HepG2 (cell line): ENCODE measurements around the gene MX2. TPM values are rescaled to one million over a fixed set of nuclear protein-coding genes. Genes with fewer than 3 reads are reported as not detected.

Source experiments
- CBX1 ChIP-seq: IDR thresholded peaks from one replicate; pipeline ENCODE4 v1.6.1; 2016; ENCODE audit warnings: antibody characterized with exemption, low read depth
- EED ChIP-seq: sonication (generic); formaldehyde crosslinking; IDR thresholded peaks from 2 replicates; pipeline ENCODE4 v1.5.0; 2020; ENCODE audit warnings: mild to moderate bottlenecking, missing genetic modification reagents
- GABPA ChIP-seq, 2 experiments: IDR thresholded peaks; 2 replicates each; pipeline ENCODE4 v1.6.1; 2011 to 2016; ENCODE audit warnings: low read depth in 2 of 2, low read length in 1 of 2, missing biosample characterization in 1 of 2, missing genetic modification characterization in 1 of 2
- HMG20A ChIP-seq: IDR thresholded peaks from 2 replicates; pipeline ENCODE4 v1.6.1; 2016; ENCODE audit warnings: borderline replicate concordance
- HNF4A ChIP-seq: sonication (generic); formaldehyde crosslinking; IDR thresholded peaks from 2 replicates; pipeline ENCODE4 v1.4.0; 2020; ENCODE audit warnings: missing genetic modification reagents
- NBN ChIP-seq: fragments of 450-650 bp; conservative IDR thresholded peaks from 2 replicates; pipeline ENCODE4 v1.6.1; 2017
- ONECUT2 ChIP-seq: sonication (generic); formaldehyde crosslinking; IDR thresholded peaks from 2 replicates; pipeline ENCODE4 v1.4.0; 2020; ENCODE audit warnings: missing genetic modification reagents
- PHF5A ChIP-seq: IDR thresholded peaks from one replicate; pipeline ENCODE4 v1.6.1; 2018; ENCODE audit warnings: low read depth, missing genetic modification reagents; ENCODE audit not compliant: unreplicated experiment
- SOX13 ChIP-seq, 3 experiments: fragments of 450-650 bp in 1 of 3; sonication (generic) in 1 of 3; formaldehyde crosslinking in 1 of 3; IDR thresholded peaks in 2 of 3; conservative IDR thresholded peaks in 1 of 3; 2 replicates each; pipeline versions ENCODE4 v1.5.0 to v1.6.1; 2016 to 2020; ENCODE audit warnings: antibody characterized with exemption in 1 of 3, mild to moderate bottlenecking in 1 of 3, missing compliant biosample characterization in 1 of 3, missing genetic modification reagents in 1 of 3, moderate library complexity in 1 of 3
- SRSF1 ChIP-seq: fragments of 200-400 bp; formaldehyde crosslinking; optimal IDR thresholded peaks from 2 replicates; pipeline ENCODE3; 2017; ENCODE audit warnings: mild to moderate bottlenecking, low read depth, low read length, moderate library complexity
- ZNF136 ChIP-seq: sonication (generic); formaldehyde crosslinking; IDR thresholded peaks from 2 replicates; pipeline ENCODE4 v1.8.1; 2022; ENCODE audit warnings: low read depth, mild to moderate bottlenecking, moderate library complexity, missing genetic modification reagents
- ZNF577 ChIP-seq: sonication (generic); formaldehyde crosslinking; IDR thresholded peaks from 2 replicates; pipeline ENCODE4 v1.4.0; 2020; ENCODE audit warnings: mild to moderate bottlenecking, low read depth, missing genetic modification reagents, borderline replicate concordance
- ZNF629 ChIP-seq: sonication (generic); formaldehyde crosslinking; conservative IDR thresholded peaks from 2 replicates; pipeline ENCODE4 v1.5.0; 2020; ENCODE audit warnings: missing genetic modification reagents
- polyA plus RNA-seq, 8 experiments: library from polyadenylated mRNA; depleted of rRNA in 3 of 8; stranded (reverse) in 7 of 8; unstranded in 1 of 8; fragments of >200 nt; fragmentation: Illumina TruSeq in 4 of 8; extraction: Trizol in 4 of 8; gene quantifications; 2 replicates each; pipeline versions ENCODE4 v1.2.1 to v1.2.3, GENCODE V29; 2011 to 2016; ENCODE audit warnings: low read depth in 4 of 8, missing spikeins in 1 of 8, mixed read lengths in 1 of 8; ENCODE audit not compliant: insufficient read depth in 1 of 8
- total RNA-seq, 5 experiments: library from RNA; depleted of rRNA; stranded (reverse); fragments of >200 nt; fragmentation: Illumina TruSeq; extraction: Trizol; gene quantifications; 2 replicates each; pipeline ENCODE4 v1.2.3, GENCODE V29; 2016; ENCODE audit warnings: low read depth in 1 of 5
- TF ChIP-seq, protein P1 (sequence below): sonication (generic); formaldehyde crosslinking; conservative IDR thresholded peaks from 2 replicates; pipeline ENCODE4 v1.4.0; 2020; ENCODE audit warnings: mild to moderate bottlenecking, missing genetic modification reagents, moderate library complexity
- TF ChIP-seq, protein P2 (sequence below): sonication (generic); formaldehyde crosslinking; IDR thresholded peaks from 2 replicates; pipeline ENCODE4 v1.4.0; 2020; ENCODE audit warnings: missing genetic modification reagents
- TF ChIP-seq, protein P3 (sequence below): sonication (generic); formaldehyde crosslinking; IDR thresholded peaks from 2 replicates; pipeline ENCODE4 v1.5.1; 2020; ENCODE audit warnings: mild to moderate bottlenecking, missing genetic modification reagents, moderate library complexity
- TF ChIP-seq, protein P4 (sequence below): IDR thresholded peaks from 2 replicates; pipeline ENCODE4 v1.6.1; 2016; ENCODE audit warnings: missing genetic modification reagents, missing compliant biosample characterization

The MX2 gene
- total and polyA plus RNA-seq, 2 of the 13 experiments (the other 11 are each of a cell fraction or from before 2014, with no cell fraction given), result 24.0 to 35.7 TPM

DNA sequence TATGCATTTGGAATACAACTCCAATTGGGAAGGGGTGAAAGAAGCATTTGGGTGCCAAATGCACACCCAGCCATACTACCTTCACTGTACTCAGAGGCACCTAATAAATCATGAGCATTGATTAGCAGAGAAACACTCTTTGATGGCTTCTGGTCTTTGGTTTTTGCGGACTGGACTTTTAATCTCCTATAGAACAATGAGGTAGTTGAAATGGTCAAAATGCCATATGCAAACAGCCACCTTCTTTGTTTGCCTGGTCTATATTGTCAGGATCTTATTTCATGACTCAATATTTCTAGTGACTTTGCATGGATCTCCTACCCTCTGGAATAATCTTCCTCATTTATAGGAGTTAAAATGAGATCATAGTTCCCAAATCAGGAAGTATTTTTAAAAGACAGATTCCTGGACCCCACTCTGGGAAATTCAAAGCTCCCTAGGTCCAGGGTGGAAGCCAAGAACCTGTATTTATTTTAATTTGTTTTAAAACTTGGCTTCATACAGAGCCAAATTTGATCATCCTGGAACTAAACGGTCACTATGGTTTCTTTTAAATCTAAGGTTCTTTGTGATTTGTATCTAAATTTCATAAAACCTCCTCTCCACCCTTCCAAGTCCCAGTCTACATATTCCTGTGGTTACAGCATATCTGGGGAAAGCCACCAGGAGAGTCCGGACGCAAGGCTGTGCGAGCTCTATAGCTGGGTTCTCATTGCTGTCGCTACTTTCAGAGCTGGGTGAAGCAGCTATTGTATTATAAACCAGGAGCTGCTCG is 36.5 kb upstream of the MX2 start (continued):
- TF ChIP-seq, protein P1, sequence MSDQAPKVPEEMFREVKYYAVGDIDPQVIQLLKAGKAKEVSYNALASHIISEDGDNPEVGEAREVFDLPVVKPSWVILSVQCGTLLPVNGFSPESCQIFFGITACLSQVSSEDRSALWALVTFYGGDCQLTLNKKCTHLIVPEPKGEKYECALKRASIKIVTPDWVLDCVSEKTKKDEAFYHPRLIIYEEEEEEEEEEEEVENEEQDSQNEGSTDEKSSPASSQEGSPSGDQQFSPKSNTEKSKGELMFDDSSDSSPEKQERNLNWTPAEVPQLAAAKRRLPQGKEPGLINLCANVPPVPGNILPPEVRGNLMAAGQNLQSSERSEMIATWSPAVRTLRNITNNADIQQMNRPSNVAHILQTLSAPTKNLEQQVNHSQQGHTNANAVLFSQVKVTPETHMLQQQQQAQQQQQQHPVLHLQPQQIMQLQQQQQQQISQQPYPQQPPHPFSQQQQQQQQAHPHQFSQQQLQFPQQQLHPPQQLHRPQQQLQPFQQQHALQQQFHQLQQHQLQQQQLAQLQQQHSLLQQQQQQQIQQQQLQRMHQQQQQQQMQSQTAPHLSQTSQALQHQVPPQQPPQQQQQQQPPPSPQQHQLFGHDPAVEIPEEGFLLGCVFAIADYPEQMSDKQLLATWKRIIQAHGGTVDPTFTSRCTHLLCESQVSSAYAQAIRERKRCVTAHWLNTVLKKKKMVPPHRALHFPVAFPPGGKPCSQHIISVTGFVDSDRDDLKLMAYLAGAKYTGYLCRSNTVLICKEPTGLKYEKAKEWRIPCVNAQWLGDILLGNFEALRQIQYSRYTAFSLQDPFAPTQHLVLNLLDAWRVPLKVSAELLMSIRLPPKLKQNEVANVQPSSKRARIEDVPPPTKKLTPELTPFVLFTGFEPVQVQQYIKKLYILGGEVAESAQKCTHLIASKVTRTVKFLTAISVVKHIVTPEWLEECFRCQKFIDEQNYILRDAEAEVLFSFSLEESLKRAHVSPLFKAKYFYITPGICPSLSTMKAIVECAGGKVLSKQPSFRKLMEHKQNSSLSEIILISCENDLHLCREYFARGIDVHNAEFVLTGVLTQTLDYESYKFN (CRISPR knock-in tag), result 0 out of 2 replicates have a peak, but pooled peaks have one; percentile 37
- TF ChIP-seq ZNF577 (CRISPR knock-in tag), result no peak
- TF ChIP-seq SRSF1, result no peak
- no peak for TF ChIP-seq PHF5A
- TF ChIP-seq NBN, result no peak
- TF ChIP-seq, protein P2, sequence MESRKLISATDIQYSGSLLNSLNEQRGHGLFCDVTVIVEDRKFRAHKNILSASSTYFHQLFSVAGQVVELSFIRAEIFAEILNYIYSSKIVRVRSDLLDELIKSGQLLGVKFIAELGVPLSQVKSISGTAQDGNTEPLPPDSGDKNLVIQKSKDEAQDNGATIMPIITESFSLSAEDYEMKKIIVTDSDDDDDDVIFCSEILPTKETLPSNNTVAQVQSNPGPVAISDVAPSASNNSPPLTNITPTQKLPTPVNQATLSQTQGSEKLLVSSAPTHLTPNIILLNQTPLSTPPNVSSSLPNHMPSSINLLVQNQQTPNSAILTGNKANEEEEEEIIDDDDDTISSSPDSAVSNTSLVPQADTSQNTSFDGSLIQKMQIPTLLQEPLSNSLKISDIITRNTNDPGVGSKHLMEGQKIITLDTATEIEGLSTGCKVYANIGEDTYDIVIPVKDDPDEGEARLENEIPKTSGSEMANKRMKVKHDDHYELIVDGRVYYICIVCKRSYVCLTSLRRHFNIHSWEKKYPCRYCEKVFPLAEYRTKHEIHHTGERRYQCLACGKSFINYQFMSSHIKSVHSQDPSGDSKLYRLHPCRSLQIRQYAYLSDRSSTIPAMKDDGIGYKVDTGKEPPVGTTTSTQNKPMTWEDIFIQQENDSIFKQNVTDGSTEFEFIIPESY, result peak; percentile 70; the same call in 1 of the 2 replicates
- TF ChIP-seq SOX13 (IDR thresholded peaks at IDR 0.05), result peak; percentile 58; the same call in 1 of the 2 replicates
- TF ChIP-seq SOX13 (CRISPR knock-in tag; conservative IDR thresholded peaks at IDR 0.05 in 1 of 2, IDR thresholded peaks at IDR 0.05 in 1 of 2), result peak in 1 of 2 experiments; percentile 93; a peak in 2 of 4 replicates
- peak; percentile 19; the same call in 1 of the 2 replicates for TF ChIP-seq ONECUT2
- TF ChIP-seq, protein P3, sequence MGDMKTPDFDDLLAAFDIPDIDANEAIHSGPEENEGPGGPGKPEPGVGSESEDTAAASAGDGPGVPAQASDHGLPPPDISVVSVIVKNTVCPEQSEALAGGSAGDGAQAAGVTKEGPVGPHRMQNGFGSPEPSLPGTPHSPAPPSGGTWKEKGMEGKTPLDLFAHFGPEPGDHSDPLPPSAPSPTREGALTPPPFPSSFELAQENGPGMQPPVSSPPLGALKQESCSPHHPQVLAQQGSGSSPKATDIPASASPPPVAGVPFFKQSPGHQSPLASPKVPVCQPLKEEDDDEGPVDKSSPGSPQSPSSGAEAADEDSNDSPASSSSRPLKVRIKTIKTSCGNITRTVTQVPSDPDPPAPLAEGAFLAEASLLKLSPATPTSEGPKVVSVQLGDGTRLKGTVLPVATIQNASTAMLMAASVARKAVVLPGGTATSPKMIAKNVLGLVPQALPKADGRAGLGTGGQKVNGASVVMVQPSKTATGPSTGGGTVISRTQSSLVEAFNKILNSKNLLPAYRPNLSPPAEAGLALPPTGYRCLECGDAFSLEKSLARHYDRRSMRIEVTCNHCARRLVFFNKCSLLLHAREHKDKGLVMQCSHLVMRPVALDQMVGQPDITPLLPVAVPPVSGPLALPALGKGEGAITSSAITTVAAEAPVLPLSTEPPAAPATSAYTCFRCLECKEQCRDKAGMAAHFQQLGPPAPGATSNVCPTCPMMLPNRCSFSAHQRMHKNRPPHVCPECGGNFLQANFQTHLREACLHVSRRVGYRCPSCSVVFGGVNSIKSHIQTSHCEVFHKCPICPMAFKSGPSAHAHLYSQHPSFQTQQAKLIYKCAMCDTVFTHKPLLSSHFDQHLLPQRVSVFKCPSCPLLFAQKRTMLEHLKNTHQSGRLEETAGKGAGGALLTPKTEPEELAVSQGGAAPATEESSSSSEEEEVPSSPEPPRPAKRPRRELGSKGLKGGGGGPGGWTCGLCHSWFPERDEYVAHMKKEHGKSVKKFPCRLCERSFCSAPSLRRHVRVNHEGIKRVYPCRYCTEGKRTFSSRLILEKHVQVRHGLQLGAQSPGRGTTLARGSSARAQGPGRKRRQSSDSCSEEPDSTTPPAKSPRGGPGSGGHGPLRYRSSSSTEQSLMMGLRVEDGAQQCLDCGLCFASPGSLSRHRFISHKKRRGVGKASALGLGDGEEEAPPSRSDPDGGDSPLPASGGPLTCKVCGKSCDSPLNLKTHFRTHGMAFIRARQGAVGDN (CRISPR knock-in tag), result no peak
- TF ChIP-seq HMG20A, result 0 out of 2 replicates have a peak, but pooled peaks have one; percentile 18
- TF ChIP-seq HNF4A (CRISPR knock-in tag), result peak; percentile 61
- no peak for TF ChIP-seq ZNF629 (CRISPR knock-in tag)
- TF ChIP-seq ZNF136 (CRISPR knock-in tag), result no peak
- no peak for TF ChIP-seq GABPA (IDR thresholded peaks at IDR 0.05; ENCODE audit: low read depth, low read length)
- TF ChIP-seq GABPA (CRISPR knock-in tag; IDR thresholded peaks at IDR 0.05; ENCODE audit: low read depth), result no peak
- TF ChIP-seq EED (CRISPR knock-in tag), result no peak
- no peak for TF ChIP-seq CBX1
- TF ChIP-seq, protein P4, sequence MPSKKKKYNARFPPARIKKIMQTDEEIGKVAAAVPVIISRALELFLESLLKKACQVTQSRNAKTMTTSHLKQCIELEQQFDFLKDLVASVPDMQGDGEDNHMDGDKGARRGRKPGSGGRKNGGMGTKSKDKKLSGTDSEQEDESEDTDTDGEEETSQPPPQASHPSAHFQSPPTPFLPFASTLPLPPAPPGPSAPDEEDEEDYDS (CRISPR knock-in tag), result no peak
